GM18909 (cell line): Measurements from ENCODE around the gene WNK1.
"Not testable (repeated sequence)": the region's sequence is repeated elsewhere in the genome, so short reads cannot be mapped to it uniquely, and the experiment has no call there.

Experiments used
- ATAC-seq: cut with Tn5 transposase; IDR thresholded peaks from one replicate; pipeline ENCODE4 v1.9.1; 2021; ENCODE audit warnings: mild to moderate bottlenecking; ENCODE audit not compliant: unreplicated experiment, poor library complexity

The WNK1 gene

GRCh38 chr12:904010-904414 is 151.6 kb downstream of the WNK1 start:
- no peak for ATAC-seq

- no peak for ATAC-seq
Observed at GRCh38 chr12:905261-906031, 153.1 kb downstream of the WNK1 start.

- ATAC-seq, result no peak
Observed at GRCh38 chr12:906062-906585, 153.7 kb downstream of the WNK1 start.

GRCh38 chr12:907413-908185 is 155.2 kb downstream of the WNK1 start:
- ATAC-seq, result no peak

GRCh38 chr12:909861-910260 is 157.5 kb downstream of the WNK1 start:
- ATAC-seq, result no peak

- no peak for ATAC-seq
Observed at GRCh38 chr12:910416-910815, 158.0 kb downstream of the WNK1 start.

- ATAC-seq, result no peak
Observed at GRCh38 chr12:911191-911826, 158.9 kb downstream of the WNK1 start.

GRCh38 chr12:912466-913235 is 160.3 kb downstream of the WNK1 start:
- ATAC-seq, result no peak

GRCh38 chr12:913919-914698 is 161.7 kb downstream of the WNK1 start:
- ATAC-seq, result no peak

- ATAC-seq, result no peak
Observed at GRCh38 chr12:915090-915489, 162.7 kb downstream of the WNK1 start.

- ATAC-seq, result no peak
Observed at GRCh38 chr12:916240-916639, 163.9 kb downstream of the WNK1 start.

GRCh38 chr12:916712-917445 is 164.5 kb downstream of the WNK1 start:
- ATAC-seq, result no peak

GRCh38 chr12:920676-921075 is 168.3 kb downstream of the WNK1 start:
- ATAC-seq, result no peak

GRCh38 chr12:922285-922684 is 169.9 kb downstream of the WNK1 start:
- no peak for ATAC-seq

- ATAC-seq, result no peak
Observed at GRCh38 chr12:926641-927040, 174.3 kb downstream of the WNK1 start.

- ATAC-seq, result no peak
Observed at GRCh38 chr12:931060-931459, 178.7 kb downstream of the WNK1 start.

- no peak for ATAC-seq
Observed at GRCh38 chr12:931591-931990, 179.2 kb downstream of the WNK1 start.

- not testable (repeated sequence) for ATAC-seq
Observed at GRCh38 chr12:935891-936290, 183.5 kb downstream of the WNK1 start.
